Astrocyte (in vitro differentiated cells and primary cell): ENCODE results near the gene MIOS. TPM values are rescaled to one million over a fixed set of nuclear protein-coding genes. Genes with fewer than 3 reads are reported as not detected.
A peak's percentile ranks its signal among the peaks of the same experiment; 100 is the strongest.

Source experiments
- DNase-seq: peaks from one replicate; pipeline ENCODE4 v3.0.0-alpha.2; 2010; ENCODE audit warnings: low read depth
- FAIRE-seq: peaks from 2 replicates; lab custom pipeline; 2011; peaks lifted over from hg19 to GRCh38; lab: Jason Lieb, UNC
- H2AFZ ChIP-seq: 2 replicates; pipeline ENCODE4 v1.6.0; 2012; ENCODE audit warnings: low read depth, low read length, inconsistent platforms
- H3K27ac ChIP-seq: 2 replicates; pipeline ENCODE4 v1.5.1; 2011; ENCODE audit warnings: low read depth, low read length, inconsistent platforms
- H3K27me3 ChIP-seq: 2 replicates; pipeline ENCODE4 v1.6.0; 2011; ENCODE audit warnings: low read length, inconsistent platforms; ENCODE audit not compliant: insufficient read depth
- H3K36me3 ChIP-seq: 2 replicates; pipeline ENCODE4 v1.5.1; 2011; ENCODE audit warnings: low read length, inconsistent platforms; ENCODE audit not compliant: insufficient read depth
- H3K4me1 ChIP-seq: 2 replicates; pipeline ENCODE4 v1.5.1; 2011; ENCODE audit warnings: low read length, inconsistent platforms; ENCODE audit not compliant: insufficient read depth
- H3K4me2 ChIP-seq: 2 replicates; pipeline ENCODE4 v1.6.0; 2012; ENCODE audit warnings: low read length, inconsistent platforms
- H3K4me3 ChIP-seq: 2 replicates; pipeline ENCODE4 v1.5.1; 2011; ENCODE audit warnings: low read depth, mild to moderate bottlenecking, low read length, inconsistent platforms; ENCODE audit not compliant: insufficient read depth
- H3K79me2 ChIP-seq: 2 replicates; pipeline ENCODE4 v1.6.0; 2012; ENCODE audit warnings: mild to moderate bottlenecking, low read length, inconsistent platforms; ENCODE audit not compliant: insufficient read depth
- H3K9ac ChIP-seq: 2 replicates; pipeline ENCODE4 v1.6.0; 2012; ENCODE audit warnings: mild to moderate bottlenecking, low read length, inconsistent platforms
- H3K9me3 ChIP-seq: 2 replicates; pipeline ENCODE4 v1.5.1; 2012; ENCODE audit warnings: low read depth, mild to moderate bottlenecking, low read length, inconsistent platforms; ENCODE audit not compliant: insufficient read depth
- H4K20me1 ChIP-seq: 2 replicates; pipeline ENCODE4 v1.6.0; 2012; ENCODE audit warnings: low read length, inconsistent platforms; ENCODE audit not compliant: insufficient read depth
- H3K27ac Mint-ChIP-seq: one replicate; pipeline ENCODE4 v1.8.0; 2021; ENCODE audit warnings: mild to moderate bottlenecking, mixed read lengths; ENCODE audit not compliant: unreplicated experiment
- H3K27me3 Mint-ChIP-seq: one replicate; pipeline ENCODE4 v1.8.0; 2021; ENCODE audit warnings: low read depth, mixed read lengths; ENCODE audit not compliant: unreplicated experiment
- H3K36me3 Mint-ChIP-seq: one replicate; pipeline ENCODE4 v1.8.0; 2021; ENCODE audit warnings: low read depth, mixed read lengths; ENCODE audit not compliant: unreplicated experiment
- H3K4me1 Mint-ChIP-seq: one replicate; pipeline ENCODE4 v1.8.0; 2021; ENCODE audit warnings: low read depth, mixed read lengths; ENCODE audit not compliant: unreplicated experiment
- H3K4me3 Mint-ChIP-seq: one replicate; pipeline ENCODE4 v1.8.0; 2021; ENCODE audit warnings: mild to moderate bottlenecking, moderate library complexity, mixed read lengths; ENCODE audit not compliant: unreplicated experiment
- H3K9me3 Mint-ChIP-seq: one replicate; pipeline ENCODE4 v1.8.0; 2021; ENCODE audit warnings: mild to moderate bottlenecking, mixed read lengths; ENCODE audit not compliant: unreplicated experiment
- EZH2 ChIP-seq: IDR thresholded peaks from 2 replicates; pipeline ENCODE4 v1.6.1; 2012; ENCODE audit warnings: mild to moderate bottlenecking, low read length, inconsistent platforms; ENCODE audit not compliant: insufficient read depth
- total RNA-seq: library from RNA; stranded (reverse); gene quantifications from 2 replicates; pipeline ENCODE4 v1.2.1, GENCODE V29; 2021
- TF ChIP-seq, protein P1 (sequence below): IDR thresholded peaks from 2 replicates; pipeline ENCODE4 v1.5.1; 2011; ENCODE audit warnings: low read depth, mild to moderate bottlenecking, inconsistent platforms, low read length, moderate library complexity; ENCODE audit not compliant: insufficient read depth

The MIOS gene
- total RNA-seq, 1 donor from 2014 or later = 16.4 TPM

- Histone ChIP-seq H3K9me3 (no peaks in the 10 kb centered on the region), H2AFZ (no peak overlapping the region), H3K27me3 (no peaks in the 10 kb centered on the region), H4K20me1 (no peaks in the 10 kb centered on the region), H3K4me2 (no peak overlapping the region), H3K4me3 (no peak overlapping the region), H3K36me3 (no peaks in the 10 kb centered on the region), H3K27ac (no peak overlapping the region), H3K4me1 (no peaks in the 10 kb centered on the region), H3K9ac (no peak overlapping the region), H3K79me2 (no peaks in the 10 kb centered on the region)
- Mint-ChIP-seq H3K4me3 (no peak overlapping the region), H3K27ac (no peak overlapping the region), H3K36me3 (no peaks in the 10 kb centered on the region), H3K9me3 (no peaks in the 10 kb centered on the region), H3K27me3 (no peaks in the 10 kb centered on the region), H3K4me1 (no peaks in the 10 kb centered on the region)
- no peak for FAIRE-seq
- TF ChIP-seq, protein P1, sequence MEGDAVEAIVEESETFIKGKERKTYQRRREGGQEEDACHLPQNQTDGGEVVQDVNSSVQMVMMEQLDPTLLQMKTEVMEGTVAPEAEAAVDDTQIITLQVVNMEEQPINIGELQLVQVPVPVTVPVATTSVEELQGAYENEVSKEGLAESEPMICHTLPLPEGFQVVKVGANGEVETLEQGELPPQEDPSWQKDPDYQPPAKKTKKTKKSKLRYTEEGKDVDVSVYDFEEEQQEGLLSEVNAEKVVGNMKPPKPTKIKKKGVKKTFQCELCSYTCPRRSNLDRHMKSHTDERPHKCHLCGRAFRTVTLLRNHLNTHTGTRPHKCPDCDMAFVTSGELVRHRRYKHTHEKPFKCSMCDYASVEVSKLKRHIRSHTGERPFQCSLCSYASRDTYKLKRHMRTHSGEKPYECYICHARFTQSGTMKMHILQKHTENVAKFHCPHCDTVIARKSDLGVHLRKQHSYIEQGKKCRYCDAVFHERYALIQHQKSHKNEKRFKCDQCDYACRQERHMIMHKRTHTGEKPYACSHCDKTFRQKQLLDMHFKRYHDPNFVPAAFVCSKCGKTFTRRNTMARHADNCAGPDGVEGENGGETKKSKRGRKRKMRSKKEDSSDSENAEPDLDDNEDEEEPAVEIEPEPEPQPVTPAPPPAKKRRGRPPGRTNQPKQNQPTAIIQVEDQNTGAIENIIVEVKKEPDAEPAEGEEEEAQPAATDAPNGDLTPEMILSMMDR = no peak
- no peak for TF ChIP-seq EZH2
- DNase-seq = no peak
These were observed 30.2 kb upstream of the MIOS start for GRCh38 chr7:7536396-7537019.

- Histone ChIP-seq H3K4me1 (no peaks in the 10 kb centered on the region), H3K36me3 (no peaks in the 10 kb centered on the region), H3K4me2 (no peak overlapping the region), H2AFZ (no peak overlapping the region), H4K20me1 (no peaks in the 10 kb centered on the region), H3K9me3 (no peaks in the 10 kb centered on the region), H3K27ac (no peak overlapping the region), H3K27me3 (no peaks in the 10 kb centered on the region), H3K9ac (no peak overlapping the region), H3K4me3 (no peak overlapping the region), H3K79me2 (no peaks in the 10 kb centered on the region)
- DNase-seq = no peak
- no peaks in the 10 kb centered on the region for H3K27me3 Mint-ChIP-seq
- no peaks in the 10 kb centered on the region for H3K36me3 Mint-ChIP-seq
- H3K4me3 Mint-ChIP-seq = no peak overlapping the region
- no peaks in the 10 kb centered on the region for H3K9me3 Mint-ChIP-seq
- no peaks in the 10 kb centered on the region for H3K4me1 Mint-ChIP-seq
- TF ChIP-seq, protein P1 = no peak
- no peak for TF ChIP-seq EZH2
- peak; percentile 5 for FAIRE-seq
- H3K27ac Mint-ChIP-seq = no peak overlapping the region
These were observed 29.0 kb upstream of the MIOS start for GRCh38 chr7:7537711-7538110.

- no peak overlapping the region for H2AFZ ChIP-seq
- no peak overlapping the region for H3K27ac ChIP-seq
- H3K9me3 ChIP-seq = no peaks in the 10 kb centered on the region
- H3K9ac ChIP-seq = no peak overlapping the region
- H3K79me2 ChIP-seq = no peaks in the 10 kb centered on the region
- DNase-seq (no peak), FAIRE-seq (no peak)
- H3K36me3 ChIP-seq = no peaks in the 10 kb centered on the region
- no peak overlapping the region for H3K27ac Mint-ChIP-seq
- no peaks in the 10 kb centered on the region for H4K20me1 ChIP-seq
- H3K4me3 ChIP-seq = no peak overlapping the region
- H3K36me3 Mint-ChIP-seq = no peaks in the 10 kb centered on the region
- H3K4me1 Mint-ChIP-seq = no peaks in the 10 kb centered on the region
- no peaks in the 10 kb centered on the region for H3K4me1 ChIP-seq
- H3K27me3 Mint-ChIP-seq = no peaks in the 10 kb centered on the region
- no peak overlapping the region for H3K4me3 Mint-ChIP-seq
- H3K4me2 ChIP-seq = no peak overlapping the region
- TF ChIP-seq EZH2 = no peak
- TF ChIP-seq, protein P1 = no peak
- no peaks in the 10 kb centered on the region for H3K27me3 ChIP-seq
- H3K9me3 Mint-ChIP-seq = no peaks in the 10 kb centered on the region
These were observed 27.5 kb upstream of the MIOS start for GRCh38 chr7:7539152-7539551.
